Pancreas (tissue), 10 donors: ENCODE results near the gene LRRC25. TPM values are rescaled to one million over a fixed set of nuclear protein-coding genes. Genes with fewer than 3 reads are reported as not detected.
A peak's percentile ranks its signal among the peaks of the same experiment; 100 is the strongest.

Experiments
- ATAC-seq, 4 donors: fragments of 200-7000 bp; cut with Tn5 transposase; one replicate each; pipeline versions ENCODE4 v1.8.0 to v1.9.1; 2020; ENCODE audit warnings: mild to moderate bottlenecking in 4 of 4, moderate library complexity in 4 of 4
- DNase-seq, 6 donors: peaks; one replicate each; pipeline ENCODE4 v3.0.0-alpha.2; 2020
- FAIRE-seq: peaks from 2 replicates; lab custom pipeline; 2012; peaks lifted over from hg19 to GRCh38; lab: Jason Lieb, UNC
- H3K27ac ChIP-seq, 4 donors: fragments of 200-600 bp; sonication (generic); 1 replicate in 3 of 4; 2 replicates in 1 of 4; pipeline versions ENCODE4 v1.5.0 to v1.8.0; 2020
- H3K27me3 ChIP-seq, 4 donors: fragments of 200-600 bp; one replicate each; pipeline ENCODE4 v1.8.0; 2021
- H3K36me3 ChIP-seq, 3 donors: fragments of 200-600 bp; sonication (generic) in 1 of 3; one replicate each; pipeline versions ENCODE4 v1.5.0 to v1.8.0; 2020 to 2021
- H3K4me1 ChIP-seq, 3 donors: fragments of 200-600 bp; one replicate each; pipeline ENCODE4 v1.8.0; 2021
- H3K4me3 ChIP-seq, 4 donors: fragments of 200-600 bp; sonication (generic) in 2 of 4; one replicate each; pipeline versions ENCODE4 v1.5.0 to v1.8.0; 2020 to 2021
- H3K9me3 ChIP-seq, 4 donors: fragments of 200-600 bp; one replicate each; pipeline ENCODE4 v1.8.0; 2021
- CTCF ChIP-seq, 4 donors: fragments of 200-600 bp; sonication (generic) in 3 of 4; IDR thresholded peaks; one replicate each; pipeline versions ENCODE4 v1.5.0 to v1.8.0; 2021; ENCODE audit warnings: antibody characterized with exemption in 4 of 4
- WGBS, 2 donors: extraction: QIAGEN DNeasy Blood & Tissue Kit; methylation state at CpG; one replicate each; pipeline ENCODE4 v1.1.7; 2013; 5-methylcytosine and 5-hydroxymethylcytosine counted together
- intact Hi-C, 3 donors: fragments of 100-400 bp; cut with DNase I; formaldehyde crosslinking; loops; one replicate each; pipeline versions ENCODE4 v1.11.1 to v1.14.2; 2022
- polyA plus RNA-seq, 2 donors: library from polyadenylated mRNA; stranded (reverse); fragments of 200-250 nt; gene quantifications; one replicate each; pipeline ENCODE4 v1.2.3, GENCODE V29; 2013
- total RNA-seq, 6 donors: library from RNA; stranded (reverse); fragmentation: NEBNext Ultra II Directional in 4 of 6; extraction: Animal tissue kit (Norgen Biotek cat#: 25700) in 4 of 6; gene quantifications; one replicate each; pipeline versions ENCODE4 v1.2.1 to v1.2.4, GENCODE V29; 2021 to 2023
- donor health status: healthy with polysubstance abuse.
- donor health status: DM: no; HTN: no; CAD: no; lungs with moderate emphysema.
- donor health status: DM: no; HTN: no; CAD: no.
- donor health status: control.
- donor health status: control.
- donor health status: Bipolar disorder and iron deficiency.
- donor health status: DM: yes; HTN: yes; CAD: no.
- donor health status: DM: no; HTN: no; CAD: no.
- donor health status: DM: no; HTN: no; CAD: no.
- donor health status: DM: yes; HTN: yes; CAD: no.

Gene LRRC25
- total and polyA plus RNA-seq, 8 donors: 0.14 to 6.1 (median 0.97) TPM

DNA sequence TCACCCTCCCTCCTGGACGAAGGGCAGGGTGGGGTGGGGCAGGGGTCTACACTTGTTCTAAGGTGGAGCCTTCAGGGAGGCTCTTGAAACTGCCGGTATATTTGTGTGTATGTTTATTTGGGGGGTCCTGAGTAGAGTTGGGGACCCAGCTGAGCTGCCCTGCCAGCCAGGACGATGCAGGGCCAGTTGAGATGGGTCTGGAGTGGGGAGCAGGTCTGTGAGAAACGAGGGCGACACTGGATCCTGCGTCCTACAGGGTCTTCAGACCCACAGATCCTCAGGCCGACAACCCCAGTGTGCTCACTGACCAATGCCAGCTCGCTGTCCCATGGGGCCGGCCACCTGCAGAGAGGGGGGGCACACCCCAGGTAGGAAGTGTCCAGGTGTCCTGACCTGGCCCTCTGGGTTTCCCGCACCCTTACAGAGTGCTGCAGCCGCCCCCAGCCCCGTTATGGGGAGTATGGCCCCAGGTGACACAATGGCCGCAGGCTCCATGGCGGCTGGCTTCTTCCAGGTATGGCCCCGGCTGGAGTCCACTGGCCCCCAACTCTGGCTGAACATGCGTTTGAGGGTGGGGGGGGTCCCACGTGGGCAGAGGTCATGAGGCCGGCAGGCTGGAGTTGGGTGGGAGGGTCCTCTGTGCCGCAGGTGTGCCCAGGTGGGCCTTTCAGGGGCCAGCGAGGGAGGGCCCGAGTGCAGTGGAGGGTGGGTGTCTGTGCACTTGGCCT, 33.2 kb upstream of the LRRC25 start:
- H3K27me3 ChIP-seq: no peaks in the 10 kb centered on the region
- H3K4me3 ChIP-seq: no peak overlapping the region
- no peaks in the 10 kb centered on the region for H3K9me3 ChIP-seq
- intact Hi-C loops: no loop called here
- 91 to 92% methylated on average over 21 of the region's 21 CpGs for WGBS, 2 donors
- no peak overlapping the region for H3K27ac ChIP-seq
- no peak for ATAC-seq
- H3K36me3 ChIP-seq: no peaks in the 10 kb centered on the region
- FAIRE-seq: no peak
- no peak for TF ChIP-seq CTCF (IDR thresholded peaks at IDR 0.05)
- DNase-seq: peak in 3 of 6 donors; percentile 43 to 81 (median 54)
- no peaks in the 10 kb centered on the region for H3K4me1 ChIP-seq

GRCh38 chr19:18429717-18430416, 32.4 kb upstream of the LRRC25 start:
- no peaks in the 10 kb centered on the region for H3K9me3 ChIP-seq
- H3K4me1 ChIP-seq: no peaks in the 10 kb centered on the region
- ATAC-seq (no peak), FAIRE-seq (no peak), DNase-seq (peak in 2 of 6 donors; percentile 42 to 70)
- TF ChIP-seq CTCF (IDR thresholded peaks at IDR 0.05): no peak
- H3K36me3 ChIP-seq: no peaks in the 10 kb centered on the region
- no peak overlapping the region for H3K4me3 ChIP-seq
- 78 to 80% methylated on average over 13 of the region's 13 CpGs for WGBS, 2 donors
- peak overlapping the region in 2 of 4 donors; percentile 22 to 66 for H3K27ac ChIP-seq
- no peaks in the 10 kb centered on the region for H3K27me3 ChIP-seq
- intact Hi-C loops: no loop called here

DNA sequence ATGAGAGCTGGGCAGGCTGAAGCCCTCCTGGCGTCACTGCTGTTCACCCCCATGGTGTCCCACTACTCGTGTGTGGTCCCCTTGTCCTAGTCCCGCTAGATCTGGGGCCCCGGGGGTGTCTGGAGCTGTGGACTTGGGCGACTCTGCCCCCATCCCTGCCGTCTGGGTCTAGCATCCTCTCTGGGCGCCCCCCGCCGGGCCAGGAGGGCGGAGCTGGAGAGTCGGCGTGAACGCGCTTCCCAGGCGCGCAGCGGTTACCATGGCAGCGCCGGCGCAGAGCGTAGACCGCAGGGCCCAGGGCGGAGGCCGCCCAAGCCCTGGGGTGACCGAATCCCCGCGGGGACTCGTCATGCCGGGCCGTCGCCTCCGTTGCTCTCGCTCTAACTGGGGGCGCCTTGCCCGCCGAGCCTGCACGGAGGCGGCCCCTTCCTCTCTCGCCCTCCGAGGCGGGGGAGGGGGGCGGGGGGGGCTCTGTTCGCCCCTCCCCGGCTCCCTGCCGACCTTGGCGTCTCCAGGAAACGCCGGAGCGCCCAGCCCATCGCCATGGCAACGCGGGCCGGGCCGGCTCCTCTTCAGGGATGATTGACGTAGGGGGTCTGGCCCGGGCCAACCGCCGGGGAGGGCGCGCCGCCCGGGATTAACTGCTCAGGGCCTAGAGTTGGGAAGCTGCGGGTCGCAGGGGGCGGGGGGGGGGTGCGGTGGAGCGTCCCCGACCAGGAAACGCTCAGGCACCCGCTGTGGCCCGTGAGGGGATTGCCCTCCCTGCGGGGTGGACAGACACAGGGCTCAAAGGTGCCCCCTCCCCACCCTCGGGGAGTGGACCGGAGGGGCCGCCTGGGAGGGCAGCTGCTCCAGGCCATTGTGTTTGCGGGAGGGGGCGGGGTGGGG, 31.6 kb upstream of the LRRC25 start:
- H3K27me3 ChIP-seq: no peaks in the 10 kb centered on the region
- FAIRE-seq (no peak), DNase-seq (peak in 3 of 6 donors; percentile 50 to 87 (median 71)), ATAC-seq (peak; percentile 32 to 68 (median 56))
- TF ChIP-seq CTCF (IDR thresholded peaks at IDR 0.05): no peak
- no peaks in the 10 kb centered on the region for H3K36me3 ChIP-seq
- 51 to 58% methylated on average over 72 to 77 of the region's 77 CpGs for WGBS, 2 donors
- H3K27ac ChIP-seq: peak overlapping the region; percentile 17 to 66 (median 32)
- intact Hi-C loops: no loop called here
- H3K4me1 ChIP-seq: no peaks in the 10 kb centered on the region
- peak overlapping the region in 1 of 4 donors; percentile 26 for H3K4me3 ChIP-seq
- H3K9me3 ChIP-seq: no peaks in the 10 kb centered on the region

GRCh38 chr19:18428173-18428786, 30.9 kb upstream of the LRRC25 start:
- DNase-seq (peak in 1 of 6 donors; percentile 59), FAIRE-seq (no peak), ATAC-seq (no peak)
- Histone ChIP-seq H3K27me3 (no peaks in the 10 kb centered on the region), H3K9me3 (no peaks in the 10 kb centered on the region), H3K27ac (peak overlapping the region in 2 of 4 donors; percentile 41 to 66), H3K4me3 (no peak overlapping the region), H3K4me1 (no peaks in the 10 kb centered on the region), H3K36me3 (no peaks in the 10 kb centered on the region)
- TF ChIP-seq CTCF (IDR thresholded peaks at IDR 0.05): no peak
- 81 to 85% methylated on average over 15 to 17 of the region's 17 CpGs for WGBS, 2 donors
- intact Hi-C loops: no loop called here
